Muscle layer of colon (tissue), 2 donors: ENCODE measurements around the gene APH1B.
"Not testable (repeated sequence)": the region's sequence is repeated elsewhere in the genome, so short reads cannot be mapped to it uniquely, and the experiment has no call there.

ENCODE experiments used
- H3K27ac ChIP-seq: one replicate; pipeline ENCODE4 v1.7.0; 2013; ENCODE audit warnings: low read depth, mild to moderate bottlenecking, low read length, moderate library complexity
- H3K27me3 ChIP-seq, 2 donors: one replicate each; pipeline ENCODE4 v1.7.0; 2013; ENCODE audit warnings: low read length in 2 of 2, mild to moderate bottlenecking in 2 of 2; ENCODE audit not compliant: insufficient read depth in 2 of 2, control insufficient read depth in 1 of 2
- H3K36me3 ChIP-seq: one replicate; pipeline ENCODE4 v1.7.0; 2013; ENCODE audit warnings: mild to moderate bottlenecking, low read length; ENCODE audit not compliant: insufficient read depth
- H3K4me1 ChIP-seq: one replicate; pipeline ENCODE4 v1.7.0; 2013; ENCODE audit warnings: mild to moderate bottlenecking, low read length; ENCODE audit not compliant: insufficient read depth
- H3K4me3 ChIP-seq, 2 donors: one replicate each; pipeline ENCODE4 v1.7.0; 2013; ENCODE audit warnings: low read length in 2 of 2, low read depth in 1 of 2, mild to moderate bottlenecking in 1 of 2, moderate library complexity in 1 of 2
- H3K9ac ChIP-seq: one replicate; pipeline ENCODE4 v1.7.0; 2013; ENCODE audit warnings: low read length
- H3K9me3 ChIP-seq: one replicate; pipeline ENCODE4 v1.7.0; 2013; ENCODE audit warnings: mild to moderate bottlenecking, low read length
- donor health status: abdominal sarcoma.
- donor health status: Adenocarcinoma of cecum.

Gene APH1B

GRCh38 chr15:63301088-63301487 lies 23.7 kb downstream of the APH1B start:
- H3K9me3 ChIP-seq = no peaks in the 10 kb centered on the region
- H3K27ac ChIP-seq = no peak overlapping the region
- no peak overlapping the region for H3K4me3 ChIP-seq
- H3K36me3 ChIP-seq = peaks cover 44% of the 10 kb centered on the region
- no peaks in the 10 kb centered on the region for H3K27me3 ChIP-seq
- H3K9ac ChIP-seq = no peak overlapping the region
- H3K4me1 ChIP-seq = no peaks in the 10 kb centered on the region

- no peaks in the 10 kb centered on the region for H3K27me3 ChIP-seq
- H3K4me3 ChIP-seq = no peak overlapping the region
- no peaks in the 10 kb centered on the region for H3K9me3 ChIP-seq
- H3K27ac ChIP-seq = no peak overlapping the region
- no peaks in the 10 kb centered on the region for H3K4me1 ChIP-seq
- H3K9ac ChIP-seq = no peak overlapping the region
- H3K36me3 ChIP-seq = peaks cover 46% of the 10 kb centered on the region
Measured at GRCh38 chr15:63305260-63305659, 27.9 kb downstream of the APH1B start.

GRCh38 chr15:63306492-63307073 lies 29.2 kb downstream of the APH1B start:
- peaks cover 40% of the 10 kb centered on the region for H3K36me3 ChIP-seq
- H3K9me3 ChIP-seq = no peaks in the 10 kb centered on the region
- no peak overlapping the region for H3K4me3 ChIP-seq

GRCh38 chr15:63308491-63308890 lies 31.1 kb downstream of the APH1B start:
- Histone ChIP-seq H3K27ac (no peak overlapping the region), H3K9ac (no peak overlapping the region), H3K4me3 (no peak overlapping the region), H3K27me3 (no peaks in the 10 kb centered on the region), H3K9me3 (no peaks in the 10 kb centered on the region), H3K36me3 (peaks cover 24% of the 10 kb centered on the region), H3K4me1 (no peaks in the 10 kb centered on the region)

More at GRCh38 chr15:63306492-63307073, 29.2 kb downstream of the APH1B start:
- H3K27ac ChIP-seq = no peak overlapping the region
- H3K9ac ChIP-seq = no peak overlapping the region
- H3K27me3 ChIP-seq = no peaks in the 10 kb centered on the region
- no peaks in the 10 kb centered on the region for H3K4me1 ChIP-seq

- Histone ChIP-seq H3K27ac (no peak overlapping the region), H3K4me3 (no peak overlapping the region), H3K36me3 (peaks cover 20% of the 10 kb centered on the region), H3K4me1 (no peaks in the 10 kb centered on the region), H3K27me3 (no peaks in the 10 kb centered on the region), H3K9me3 (no peaks in the 10 kb centered on the region), H3K9ac (no peak overlapping the region)
Measured at GRCh38 chr15:63308947-63309346, 31.5 kb downstream of the APH1B start.

- Histone ChIP-seq H3K9me3 (no peaks in the 10 kb centered on the region), H3K27me3 (no peaks in the 10 kb centered on the region), H3K36me3 (peaks cover 13% of the 10 kb centered on the region), H3K9ac (no peak overlapping the region), H3K27ac (no peak overlapping the region), H3K4me3 (no peak overlapping the region), H3K4me1 (no peaks in the 10 kb centered on the region)
Measured at GRCh38 chr15:63310646-63311045, 33.2 kb downstream of the APH1B start.

GRCh38 chr15:63312286-63312685 lies 34.9 kb downstream of the APH1B start:
- H3K4me1 ChIP-seq = no peaks in the 10 kb centered on the region
- no peak overlapping the region for H3K4me3 ChIP-seq
- no peak overlapping the region for H3K9ac ChIP-seq
- no peak overlapping the region for H3K27ac ChIP-seq
- no peaks in the 10 kb centered on the region for H3K36me3 ChIP-seq
- no peaks in the 10 kb centered on the region for H3K27me3 ChIP-seq
- no peaks in the 10 kb centered on the region for H3K9me3 ChIP-seq

GRCh38 chr15:63313825-63314224 lies 36.4 kb downstream of the APH1B start:
- H3K9ac ChIP-seq = no peak overlapping the region
- no peaks in the 10 kb centered on the region for H3K36me3 ChIP-seq
- H3K27ac ChIP-seq = no peak overlapping the region
- no peaks in the 10 kb centered on the region for H3K27me3 ChIP-seq
- no peaks in the 10 kb centered on the region for H3K9me3 ChIP-seq
- no peaks in the 10 kb centered on the region for H3K4me1 ChIP-seq
- H3K4me3 ChIP-seq = no peak overlapping the region

- Histone ChIP-seq H3K36me3 (no peaks in the 10 kb centered on the region), H3K4me1 (no peaks in the 10 kb centered on the region), H3K27me3 (no peaks in the 10 kb centered on the region), H3K9ac (no peak overlapping the region), H3K4me3 (no peak overlapping the region), H3K9me3 (no peaks in the 10 kb centered on the region), H3K27ac (no peak overlapping the region)
Measured at GRCh38 chr15:63314409-63314808, 37.0 kb downstream of the APH1B start.

GRCh38 chr15:63318344-63318743 lies 40.9 kb downstream of the APH1B start:
- Histone ChIP-seq H3K9ac (no peak overlapping the region), H3K27me3 (no peaks in the 10 kb centered on the region), H3K27ac (no peak overlapping the region), H3K4me3 (no peak overlapping the region), H3K4me1 (no peaks in the 10 kb centered on the region), H3K9me3 (no peaks in the 10 kb centered on the region), H3K36me3 (no peaks in the 10 kb centered on the region)

- no peak overlapping the region for H3K4me3 ChIP-seq
- H3K27me3 ChIP-seq = no peaks in the 10 kb centered on the region
- no peak overlapping the region for H3K27ac ChIP-seq
- no peak overlapping the region for H3K9ac ChIP-seq
- no peaks in the 10 kb centered on the region for H3K36me3 ChIP-seq
- no peaks in the 10 kb centered on the region for H3K4me1 ChIP-seq
- H3K9me3 ChIP-seq = no peaks in the 10 kb centered on the region
Measured at GRCh38 chr15:63319065-63319464, 41.7 kb downstream of the APH1B start.

- H3K9me3 ChIP-seq, H3K9ac ChIP-seq, H3K4me3 ChIP-seq, H3K36me3 ChIP-seq, H3K27ac ChIP-seq, H3K27me3 ChIP-seq, H3K4me1 ChIP-seq: not testable (repeated sequence)
Measured at GRCh38 chr15:63320446-63320845, 43.0 kb downstream of the APH1B start.
